GM21717 (cell line): ENCODE measurements around the gene TPP1.

Experiments
- ATAC-seq: cut with Tn5 transposase; IDR thresholded peaks from one replicate; pipeline ENCODE4 v1.9.1; 2021; ENCODE audit warnings: mild to moderate bottlenecking, moderate library complexity; ENCODE audit not compliant: unreplicated experiment

The TPP1 gene

GRCh38 chr11:6647836-6648235 is 28.6 kb upstream of the TPP1 start:
- ATAC-seq = no peak

- ATAC-seq = peak; percentile 95
Measured at GRCh38 chr11:6646918-6647679, 27.9 kb upstream of the TPP1 start.

GRCh38 chr11:6646576-6646917 is 27.3 kb upstream of the TPP1 start:
- ATAC-seq = no peak

- ATAC-seq = no peak
Measured at GRCh38 chr11:6646071-6646470, 26.8 kb upstream of the TPP1 start.

- ATAC-seq = no peak
Measured at GRCh38 chr11:6642957-6643356, 23.7 kb upstream of the TPP1 start.

- ATAC-seq = no peak
Measured at GRCh38 chr11:6640985-6641701, 21.9 kb upstream of the TPP1 start.

GRCh38 chr11:6640036-6640984 is 21.1 kb upstream of the TPP1 start:
- ATAC-seq = no peak

GRCh38 chr11:6638429-6638828 is 19.2 kb upstream of the TPP1 start:
- ATAC-seq = no peak

GRCh38 chr11:6637871-6638270 is 18.6 kb upstream of the TPP1 start:
- ATAC-seq = no peak

- no peak for ATAC-seq
Measured at GRCh38 chr11:6636480-6636879, 17.3 kb upstream of the TPP1 start.

GRCh38 chr11:6635082-6635932 is 16.1 kb upstream of the TPP1 start:
- no peak for ATAC-seq

GRCh38 chr11:6634534-6634933 is 15.3 kb upstream of the TPP1 start:
- ATAC-seq = no peak

- no peak for ATAC-seq
Measured at GRCh38 chr11:6633422-6634408, 14.5 kb upstream of the TPP1 start.

GRCh38 chr11:6632116-6633073 is 13.2 kb upstream of the TPP1 start:
- ATAC-seq = no peak

GRCh38 chr11:6631361-6631890 is 12.2 kb upstream of the TPP1 start:
- ATAC-seq = no peak

GRCh38 chr11:6630632-6631291 is 11.5 kb upstream of the TPP1 start:
- ATAC-seq = no peak

- ATAC-seq = no peak
Measured at GRCh38 chr11:6629892-6630631, 10.8 kb upstream of the TPP1 start.
